ENCODE data around the gene DCANP1.

GRCh38 chr5:135465391-135466122, 18.4 kb upstream of the DCANP1 start:
- TF ChIP-seq CTCF (IDR thresholded peaks at IDR 0.05 in 4 of 5, conservative IDR thresholded peaks at IDR 0.05 in 1 of 5) (no peak), POLR2A (IDR thresholded peaks at IDR 0.05) (no peak)
